IPS-15b (cell line): ENCODE results near the gene PCK2.

Experiments
- H3K27me3 ChIP-seq: one replicate; pipeline ENCODE4 v1.6.1; 2013; ENCODE audit warnings: low read length; ENCODE audit not compliant: control insufficient read depth, insufficient read depth
- H3K36me3 ChIP-seq: one replicate; pipeline ENCODE4 v1.6.1; 2013; ENCODE audit warnings: low read length; ENCODE audit not compliant: control insufficient read depth, insufficient read depth
- H3K4me1 ChIP-seq: one replicate; pipeline ENCODE4 v1.6.1; 2013; ENCODE audit warnings: mild to moderate bottlenecking, low read length; ENCODE audit not compliant: control insufficient read depth, insufficient read depth
- H3K4me3 ChIP-seq: one replicate; pipeline ENCODE4 v1.5.1; 2013; ENCODE audit warnings: low read depth, low read length
- H3K9ac ChIP-seq: one replicate; pipeline ENCODE4 v1.6.1; 2013; ENCODE audit warnings: low read depth, mild to moderate bottlenecking, low read length
- H3K9me3 ChIP-seq: one replicate; pipeline ENCODE4 v1.6.1; 2013; ENCODE audit warnings: mild to moderate bottlenecking, low read length; ENCODE audit not compliant: control insufficient read depth, insufficient read depth

The PCK2 gene

DNA sequence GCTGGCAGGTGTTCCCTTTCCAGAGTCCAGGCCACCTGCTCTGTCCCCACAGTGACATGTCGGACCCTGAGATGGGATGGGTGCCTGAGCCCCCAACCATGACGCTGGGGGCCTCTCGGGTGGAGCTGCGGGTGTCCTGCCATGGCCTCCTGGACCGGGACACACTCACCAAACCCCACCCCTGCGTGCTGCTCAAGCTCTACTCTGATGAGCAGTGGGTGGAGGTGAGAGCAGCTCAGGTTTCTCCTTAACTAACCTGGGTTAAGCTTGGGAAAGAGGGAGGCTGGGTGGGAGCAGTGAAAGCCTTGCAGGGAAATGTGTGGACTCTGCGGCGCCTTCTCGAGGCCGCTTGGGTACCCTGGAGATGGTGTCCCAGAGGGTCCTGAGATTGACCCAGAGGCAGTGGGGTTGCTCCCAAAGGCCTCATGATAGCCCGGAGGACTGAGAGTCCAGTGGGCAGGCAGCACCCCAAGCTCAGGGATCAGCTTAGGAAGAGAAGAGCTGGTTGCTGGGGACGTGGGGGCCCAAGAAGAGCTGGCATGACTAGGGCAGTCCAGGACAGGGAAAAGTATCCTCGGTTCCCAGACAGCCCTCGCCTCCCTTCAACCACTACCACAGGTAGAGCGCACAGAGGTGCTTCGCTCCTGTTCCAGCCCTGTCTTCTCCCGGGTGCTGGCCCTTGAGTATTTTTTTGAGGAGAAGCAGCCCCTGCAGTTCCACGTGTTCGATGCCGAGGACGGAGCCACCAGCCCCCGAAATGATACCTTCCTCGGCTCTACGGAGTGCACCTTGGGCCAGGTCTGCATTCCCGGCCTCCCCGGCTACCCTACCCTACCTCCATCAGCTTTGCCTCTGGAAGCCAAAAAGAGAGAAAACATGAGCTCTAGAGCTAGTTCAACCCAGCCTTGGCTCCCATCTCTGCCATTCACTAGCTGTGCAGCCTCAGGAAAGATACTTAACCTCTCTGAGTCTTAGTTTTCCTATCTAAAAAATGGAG, 20.9 kb upstream of the PCK2 start:
- Histone ChIP-seq H3K9me3 (no peaks in the 10 kb centered on the region), H3K4me1 (no peaks in the 10 kb centered on the region)

DNA sequence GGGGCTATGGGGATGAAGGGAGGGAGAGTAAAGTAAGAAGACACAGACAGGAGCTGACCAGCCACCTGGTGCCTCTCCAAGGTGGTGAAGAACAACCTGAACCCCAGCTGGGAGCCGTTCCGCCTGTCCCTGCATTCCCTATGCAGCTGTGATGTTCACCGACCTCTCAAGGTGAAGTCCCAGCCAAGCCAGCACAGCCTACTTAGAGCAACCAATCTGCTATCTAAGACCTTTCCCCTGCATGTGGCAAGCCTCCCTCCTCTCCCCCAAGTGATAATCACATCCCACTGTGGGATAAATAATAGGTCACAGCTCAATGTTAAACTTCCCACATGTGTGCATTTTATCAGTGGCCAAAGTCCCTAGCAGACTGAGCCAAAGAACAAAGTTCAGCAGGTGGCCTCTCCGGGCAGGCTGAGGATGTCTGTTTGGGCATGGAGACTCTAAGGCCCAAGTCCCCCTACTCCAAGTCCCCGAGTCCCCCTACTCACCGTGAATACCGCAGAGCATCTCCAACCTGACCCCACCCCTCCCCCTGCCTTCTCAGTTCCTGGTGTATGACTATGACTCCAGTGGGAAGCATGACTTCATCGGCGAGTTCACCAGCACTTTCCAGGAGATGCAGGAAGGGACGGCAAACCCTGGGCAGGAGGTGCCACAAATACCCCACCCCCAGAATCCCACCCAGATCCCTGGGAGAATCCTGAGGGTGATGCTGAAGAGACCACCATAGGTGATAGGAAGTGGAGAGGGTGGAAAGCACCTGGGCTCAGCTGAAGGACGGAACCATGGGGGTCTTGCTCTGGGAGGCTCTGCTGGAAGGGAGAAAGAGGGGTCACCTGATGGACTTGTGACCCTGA, 19.3 kb upstream of the PCK2 start:
- Histone ChIP-seq H3K36me3 (peaks cover 2% of the 10 kb centered on the region), H3K4me3 (no peak overlapping the region), H3K9ac (no peak overlapping the region), H3K4me1 (peaks cover 8% of the 10 kb centered on the region), H3K9me3 (no peaks in the 10 kb centered on the region), H3K27me3 (no peaks in the 10 kb centered on the region)

More for the DNA sequence above, 20.9 kb upstream of the PCK2 start:
- H3K27me3 ChIP-seq, result no peaks in the 10 kb centered on the region
- H3K4me3 ChIP-seq, result no peak overlapping the region
- peaks cover 2% of the 10 kb centered on the region for H3K36me3 ChIP-seq
- no peak overlapping the region for H3K9ac ChIP-seq

DNA sequence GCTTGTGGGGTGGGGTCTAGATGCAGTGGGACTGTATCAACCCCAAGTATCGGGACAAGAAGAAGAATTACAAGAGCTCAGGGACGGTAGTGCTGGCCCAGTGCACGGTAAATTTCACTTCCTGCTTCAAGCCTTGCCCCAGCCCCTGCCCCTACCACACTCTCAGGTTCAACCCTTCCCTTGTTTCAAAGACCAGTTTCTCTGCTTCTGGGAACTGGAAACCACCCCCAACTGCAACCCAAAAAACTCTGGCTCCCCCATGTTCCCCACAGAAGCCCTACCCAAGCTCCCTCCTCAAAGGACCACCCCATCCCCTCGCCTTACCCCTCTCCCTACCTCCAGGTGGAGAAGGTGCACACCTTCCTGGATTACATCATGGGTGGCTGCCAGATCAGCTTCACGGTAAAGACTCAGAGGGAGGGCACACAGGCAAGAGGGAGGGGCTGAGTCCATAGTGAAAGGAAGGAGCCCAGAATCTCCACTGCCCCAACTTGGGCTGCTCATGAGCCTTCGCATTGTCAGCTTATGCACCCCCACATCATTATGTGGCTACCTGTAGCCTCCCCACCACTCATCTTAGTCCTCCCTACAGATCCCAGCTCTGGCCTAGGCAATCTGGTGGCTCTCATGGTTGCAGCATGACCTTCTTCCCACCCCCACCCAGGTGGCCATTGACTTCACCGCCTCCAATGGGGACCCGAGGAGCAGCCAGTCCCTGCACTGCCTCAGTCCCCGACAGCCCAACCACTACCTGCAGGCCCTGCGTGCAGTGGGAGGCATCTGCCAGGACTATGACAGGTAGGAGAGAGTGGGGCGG, 18.4 kb upstream of the PCK2 start:
- Histone ChIP-seq H3K36me3 (peaks cover 2% of the 10 kb centered on the region), H3K4me1 (peaks cover 17% of the 10 kb centered on the region), H3K9me3 (no peaks in the 10 kb centered on the region), H3K9ac (no peak overlapping the region), H3K4me3 (no peak overlapping the region), H3K27me3 (no peaks in the 10 kb centered on the region)

DNA sequence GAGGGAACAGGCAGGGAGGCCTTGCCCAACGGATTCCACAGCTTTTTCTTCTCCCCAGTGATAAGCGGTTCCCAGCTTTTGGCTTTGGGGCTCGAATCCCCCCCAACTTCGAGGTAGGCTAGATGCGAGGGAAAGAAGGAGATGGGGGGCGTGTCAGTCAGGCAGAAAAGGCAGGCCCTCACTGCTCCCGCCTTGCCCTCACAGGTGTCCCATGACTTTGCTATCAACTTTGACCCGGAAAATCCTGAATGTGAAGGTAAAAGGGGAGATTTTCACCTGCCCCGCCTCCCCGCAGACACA, 17.9 kb upstream of the PCK2 start:
- H3K36me3 ChIP-seq, result peaks cover 2% of the 10 kb centered on the region
- H3K9me3 ChIP-seq, result no peaks in the 10 kb centered on the region
- peaks cover 18% of the 10 kb centered on the region for H3K4me1 ChIP-seq
- H3K4me3 ChIP-seq, result no peak overlapping the region
- no peaks in the 10 kb centered on the region for H3K27me3 ChIP-seq
- H3K9ac ChIP-seq, result no peak overlapping the region

DNA sequence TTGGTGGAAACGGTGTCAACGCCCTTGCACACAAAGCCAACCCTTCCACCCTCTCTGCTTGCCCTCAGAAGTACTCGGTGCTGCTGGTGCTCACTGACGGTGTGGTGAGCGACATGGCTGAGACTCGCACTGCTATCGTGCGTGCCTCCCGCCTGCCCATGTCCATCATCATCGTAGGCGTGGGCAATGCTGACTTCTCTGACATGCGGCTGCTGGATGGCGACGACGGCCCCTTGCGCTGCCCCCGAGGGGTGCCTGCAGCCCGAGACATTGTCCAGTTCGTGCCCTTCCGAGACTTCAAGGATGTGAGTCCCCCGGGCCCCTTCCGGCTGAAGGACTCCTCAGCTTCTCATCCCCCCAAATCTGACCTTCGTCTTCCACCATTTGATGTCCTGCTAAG, 17.0 kb upstream of the PCK2 start:
- H3K4me3 ChIP-seq, result no peak overlapping the region
- H3K27me3 ChIP-seq, result peaks cover 4% of the 10 kb centered on the region
- H3K9ac ChIP-seq, result no peak overlapping the region
- peaks cover 2% of the 10 kb centered on the region for H3K36me3 ChIP-seq
- no peaks in the 10 kb centered on the region for H3K9me3 ChIP-seq
- H3K4me1 ChIP-seq, result peaks cover 21% of the 10 kb centered on the region

DNA sequence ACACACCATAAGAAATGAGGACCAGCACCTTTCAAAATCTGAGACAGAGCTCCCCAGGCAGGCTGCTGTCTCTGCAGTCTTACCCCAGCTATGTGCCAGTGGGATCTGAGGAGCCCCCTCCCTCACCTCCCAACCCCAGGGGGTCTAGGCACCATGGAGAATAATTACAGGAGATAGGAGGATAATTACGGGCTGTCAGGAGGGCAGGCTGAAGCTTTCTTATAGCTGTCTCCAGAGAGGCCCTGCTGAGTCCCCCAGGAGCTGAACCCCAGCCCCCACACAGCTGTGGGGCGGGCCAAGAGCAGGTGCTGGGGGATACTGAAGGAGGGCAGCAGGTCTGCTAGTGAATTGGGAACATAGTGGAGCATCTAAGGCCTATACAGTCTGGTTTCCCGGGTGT, 16.0 kb upstream of the PCK2 start:
- Histone ChIP-seq H3K36me3 (peaks cover 2% of the 10 kb centered on the region), H3K9ac (no peak overlapping the region), H3K9me3 (no peaks in the 10 kb centered on the region), H3K4me1 (peaks cover 25% of the 10 kb centered on the region), H3K4me3 (no peak overlapping the region), H3K27me3 (peaks cover 12% of the 10 kb centered on the region)

DNA sequence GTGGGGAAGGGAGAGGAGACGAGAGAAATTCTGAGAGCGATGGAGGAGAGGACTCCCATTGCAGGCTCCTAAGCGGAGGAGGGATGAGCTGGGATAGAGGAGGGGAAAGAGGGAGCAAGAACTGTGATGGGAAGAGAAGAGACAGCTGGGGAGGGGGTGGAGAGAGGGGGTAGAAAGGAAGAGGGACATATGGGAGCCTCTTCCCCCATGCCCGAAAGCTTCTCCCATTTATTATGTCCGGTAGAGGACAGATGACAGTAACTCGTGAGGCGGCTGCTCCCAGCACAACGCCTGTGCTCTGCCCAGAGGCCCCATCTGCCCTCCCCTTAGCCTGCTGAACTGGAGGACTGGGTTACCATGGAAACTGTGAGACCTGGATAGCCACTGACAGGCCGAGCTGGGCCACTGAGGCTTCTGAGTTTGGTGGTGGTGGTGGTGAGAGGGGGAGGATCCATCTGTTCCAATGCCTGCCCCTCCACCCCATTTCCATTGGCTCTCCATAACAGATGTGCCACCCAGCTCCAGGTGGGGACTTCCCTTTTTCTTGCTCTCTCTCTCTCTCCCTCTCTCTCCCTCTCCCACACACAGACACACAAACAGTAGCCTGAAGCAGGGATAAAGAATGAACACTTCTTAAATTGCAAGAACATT, 14.5 kb upstream of the PCK2 start:
- Histone ChIP-seq H3K9me3 (no peaks in the 10 kb centered on the region), H3K4me1 (peaks cover 25% of the 10 kb centered on the region), H3K4me3 (no peak overlapping the region), H3K27me3 (peaks cover 17% of the 10 kb centered on the region), H3K9ac (no peak overlapping the region), H3K36me3 (peaks cover 2% of the 10 kb centered on the region)

DNA sequence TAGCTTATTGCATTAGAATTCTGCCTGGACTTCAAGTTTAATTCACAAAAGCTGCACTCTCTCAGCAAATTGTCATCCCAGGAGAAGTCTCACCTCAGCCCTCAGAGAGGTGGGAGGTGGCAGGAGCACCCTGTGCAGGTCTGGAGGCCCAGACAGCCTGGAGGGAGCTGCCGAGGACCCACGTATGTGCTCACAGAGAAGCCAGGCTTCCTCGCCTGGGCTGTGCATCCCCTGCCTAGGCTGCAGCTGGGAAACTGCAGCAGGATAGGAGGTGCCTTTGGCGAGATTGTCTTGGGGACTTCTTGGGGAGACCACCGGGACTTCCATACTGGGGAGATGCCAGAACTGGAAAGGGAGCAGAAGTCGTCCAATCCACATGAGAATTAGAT, 14.0 kb upstream of the PCK2 start:
- Histone ChIP-seq H3K9ac (peak overlapping the region; percentile 30), H3K9me3 (no peaks in the 10 kb centered on the region), H3K4me1 (peaks cover 25% of the 10 kb centered on the region), H3K27me3 (peaks cover 17% of the 10 kb centered on the region), H3K36me3 (peaks cover 2% of the 10 kb centered on the region), H3K4me3 (peak overlapping the region; percentile 69)

DNA sequence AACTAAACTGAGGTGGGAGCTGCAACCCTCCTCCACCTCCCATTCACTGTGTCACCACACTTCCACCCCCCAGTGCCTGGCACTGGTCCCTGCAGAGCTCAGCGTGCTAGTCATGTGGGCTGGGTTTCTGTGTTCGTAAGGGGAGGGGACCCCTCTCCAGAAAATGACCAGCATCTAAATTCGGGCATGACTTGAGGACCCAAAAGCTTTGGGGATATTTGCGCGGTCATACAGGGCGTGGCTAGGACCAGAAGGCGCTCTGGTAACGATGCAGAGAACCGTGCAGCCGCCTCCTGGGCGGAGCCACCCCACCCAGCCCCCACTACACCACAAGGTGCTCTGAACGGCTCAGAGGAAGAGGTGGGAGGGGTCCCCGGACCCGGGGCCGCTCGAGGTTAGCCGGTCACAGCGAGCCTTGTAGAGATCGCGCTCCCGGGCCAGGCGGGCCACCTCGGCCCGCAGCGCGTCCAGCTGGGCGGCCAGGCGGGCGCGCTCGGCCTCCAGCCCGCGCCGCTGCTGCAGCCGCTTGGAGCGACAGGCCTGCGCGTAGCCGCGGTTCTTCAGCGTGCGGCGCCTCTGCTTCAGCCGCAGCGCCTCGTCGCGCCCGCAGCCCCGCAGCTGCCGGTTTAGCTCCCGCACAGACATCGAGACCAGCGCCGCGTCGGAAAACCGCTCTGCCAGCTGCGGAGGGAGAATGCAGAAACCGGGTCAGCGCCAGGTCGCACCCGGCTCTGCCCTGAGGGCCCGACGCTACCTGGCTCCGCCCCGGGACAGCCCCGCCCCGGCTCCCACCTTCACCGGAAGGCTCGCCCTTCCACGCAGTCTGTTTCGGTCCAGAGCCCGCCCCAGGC, 13.0 kb upstream of the PCK2 start:
- Histone ChIP-seq H3K4me1 (peaks cover 25% of the 10 kb centered on the region), H3K36me3 (no peaks in the 10 kb centered on the region), H3K27me3 (peaks cover 17% of the 10 kb centered on the region), H3K9me3 (no peaks in the 10 kb centered on the region), H3K4me3 (peak overlapping the region; percentile 69), H3K9ac (no peak overlapping the region)

DNA sequence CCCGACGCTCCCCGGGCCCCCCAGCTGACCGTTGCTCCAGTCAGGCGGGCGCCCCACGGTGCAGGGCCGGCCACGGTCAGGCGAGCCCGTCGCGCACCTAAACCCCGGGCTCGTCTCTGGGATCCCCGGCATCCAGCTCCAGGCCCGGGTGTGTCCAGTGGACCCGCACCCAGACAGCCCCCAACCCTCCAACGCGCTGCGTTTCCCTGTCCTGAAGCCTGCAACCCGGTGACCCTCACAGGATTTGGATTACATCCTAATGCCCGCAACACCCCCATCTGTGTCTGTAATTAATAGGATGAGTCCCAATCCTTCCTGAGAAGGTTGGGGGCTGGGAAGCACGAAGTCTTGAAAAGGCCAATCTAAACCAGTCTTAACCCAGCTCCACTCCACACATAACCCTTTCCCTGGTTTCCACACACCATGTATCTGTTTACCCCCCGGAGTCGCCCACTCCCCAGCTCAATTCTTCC, 12.3 kb upstream of the PCK2 start:
- Histone ChIP-seq H3K4me1 (peaks cover 25% of the 10 kb centered on the region), H3K4me3 (peak overlapping the region; percentile 69), H3K9ac (peak overlapping the region; percentile 65), H3K36me3 (no peaks in the 10 kb centered on the region), H3K9me3 (no peaks in the 10 kb centered on the region), H3K27me3 (peaks cover 17% of the 10 kb centered on the region)
